K562 (cell line): ENCODE data around the gene TMEM150C. TPM values are rescaled to one million over a fixed set of nuclear protein-coding genes. Genes with fewer than 3 reads are reported as not detected.

Source experiments
- ATAC-seq: fragments of 200-7000 bp; cut with Tn5 transposase; 3 replicates; pipeline ENCODE4 v1.9.1; 2020; ENCODE audit warnings: moderate library complexity
- BruUV-seq: library from RNA; stranded (reverse); fragments of 400-500 nt; replicated peaks from 2 replicates; lab custom pipeline; 2021; lab: Mats Ljungman, UMichigan
- CTCF ChIA-PET: fragments of 300-600 bp; formaldehyde crosslinking; extraction: SDS; loops from one replicate; lab custom pipeline; 2021; ENCODE audit warnings: low intra/inter-chr PET ratio; lab: Yijun Ruan, JAX
- POLR2A ChIA-PET: fragments of 300-600, 350-650 bp; sonication (Branson Sonifier 250); formaldehyde crosslinking; extraction: SDS; loops from one replicate; lab custom pipeline; 2021; ENCODE audit warnings: antibody characterized with exemption, inconsistent platforms; lab: Yijun Ruan, JAX
- DNase-seq, 4 experiments: peaks; one replicate each; pipeline versions ENCODE4 v3.0.0 to v3.0.0-alpha.2; 2011 to 2018; ENCODE audit warnings: low spot score in 3 of 4, mixed read lengths in 3 of 4; ENCODE audit errors: extremely low read depth in 1 of 4
- FAIRE-seq: peaks from 2 replicates; lab custom pipeline; 2011; peaks lifted over from hg19 to GRCh38; lab: Jason Lieb, UNC
- H2AFZ ChIP-seq: 2 replicates; pipeline ENCODE4 v1.6.0; 2011; ENCODE audit warnings: low read depth, low read length, control low read depth, inconsistent platforms
- H3K27ac ChIP-seq: fragments of 200-600 bp; 3 replicates; pipeline ENCODE4 v1.8.0; 2011; ENCODE audit warnings: low read depth, mild to moderate bottlenecking, control low read depth, inconsistent platforms, low read length, moderate library complexity, mixed read lengths; ENCODE audit errors: extremely low read depth
- H3K27me3 ChIP-seq, 2 experiments: fragments of 300-600 bp in 1 of 2; 2 replicates in 1 of 2; 3 replicates in 1 of 2; pipeline versions ENCODE4 v1.6.0 to v1.8.0; 2011; ENCODE audit warnings: inconsistent platforms in 2 of 2, low read length in 2 of 2, mild to moderate bottlenecking in 1 of 2, mixed read lengths in 1 of 2, moderate library complexity in 1 of 2; ENCODE audit not compliant: control insufficient read depth in 2 of 2, insufficient read depth in 2 of 2
- H3K36me3 ChIP-seq: fragments of 300-600 bp; 3 replicates; pipeline ENCODE4 v1.8.0; 2011; ENCODE audit warnings: mild to moderate bottlenecking, low read length, inconsistent platforms; ENCODE audit not compliant: control insufficient read depth, insufficient read depth
- H3K4me1 ChIP-seq, 2 experiments: fragments of 200-600 bp in 1 of 2; replicated peaks in 1 of 2; 2 replicates in 1 of 2; 3 replicates in 1 of 2; pipeline versions ENCODE4 v1.5.1 to v1.8.0; 2011; ENCODE audit warnings: inconsistent platforms in 2 of 2, low read length in 2 of 2, mild to moderate bottlenecking in 1 of 2, mixed read lengths in 1 of 2, moderate library complexity in 1 of 2; ENCODE audit not compliant: control insufficient read depth in 2 of 2, insufficient read depth in 2 of 2
- H3K4me2 ChIP-seq: 2 replicates; pipeline ENCODE4 v1.6.1; 2011; ENCODE audit warnings: low read length, control low read depth, inconsistent platforms, mixed read lengths; ENCODE audit not compliant: insufficient read depth
- H3K4me3 ChIP-seq: fragments of 200-600 bp; sonication (generic), shearing (Covaris generic); 2 replicates; pipeline ENCODE4 v1.5.1; 2016; ENCODE audit warnings: control low read depth, inconsistent platforms
- H3K79me2 ChIP-seq: fragments of 200-600 bp; 3 replicates; pipeline ENCODE4 v1.8.0; 2011; ENCODE audit warnings: low read length, inconsistent platforms; ENCODE audit not compliant: control insufficient read depth, insufficient read depth
- H3K9ac ChIP-seq, 2 experiments: 2 replicates each; pipeline versions ENCODE4 v1.6.0 to v1.6.1; 2011; ENCODE audit warnings: low read depth in 2 of 2, low read length in 2 of 2, control low read depth in 1 of 2, inconsistent platforms in 1 of 2, mild to moderate bottlenecking in 1 of 2, mixed read lengths in 1 of 2; ENCODE audit not compliant: insufficient read depth in 1 of 2
- H3K9me1 ChIP-seq: one replicate; pipeline ENCODE4 v1.6.0; 2011; ENCODE audit warnings: inconsistent platforms, mild to moderate bottlenecking, low read length, moderate library complexity; ENCODE audit not compliant: control insufficient read depth, insufficient read depth
- H3K9me3 ChIP-seq: replicated peaks from 2 replicates; pipeline ENCODE4 v1.5.1; 2011; ENCODE audit warnings: low read depth, low read length, inconsistent platforms; ENCODE audit not compliant: control insufficient read depth, insufficient read depth
- H4K20me1 ChIP-seq: replicated peaks from 2 replicates; pipeline ENCODE4 v1.6.1; 2011; ENCODE audit warnings: low read length, inconsistent platforms, mixed read lengths; ENCODE audit not compliant: control insufficient read depth, insufficient read depth
- GABPB1 ChIP-seq: sonication (generic); formaldehyde crosslinking; IDR thresholded peaks from 2 replicates; pipeline ENCODE4 v1.8.0; 2022; ENCODE audit warnings: mild to moderate bottlenecking, missing genetic modification reagents
- NCOA4 ChIP-seq: fragments of 450-650 bp; IDR thresholded peaks from 2 replicates; pipeline ENCODE4 v1.6.1; 2018; ENCODE audit warnings: mild to moderate bottlenecking; ENCODE audit not compliant: partially characterized antibody
- NEUROD1 ChIP-seq: fragments of 150-350 bp; IDR thresholded peaks from 2 replicates; pipeline ENCODE4 v1.6.1; 2014; ENCODE audit warnings: borderline replicate concordance, low read length, low read depth; ENCODE audit not compliant: partially characterized antibody
- RBM39 ChIP-seq: fragments of 200-400 bp; formaldehyde crosslinking; optimal IDR thresholded peaks from 2 replicates; pipeline ENCODE3; 2018; ENCODE audit warnings: low read depth, low read length
- TBL1XR1 ChIP-seq, 2 experiments: IDR thresholded peaks; 2 replicates each; pipeline ENCODE4 v1.6.1; 2012; ENCODE audit warnings: improper control_type of control experiment in 2 of 2, low read length in 2 of 2, mild to moderate bottlenecking in 1 of 2
- TEAD1 ChIP-seq, 2 experiments: fragments of 450-650 bp in 1 of 2; sonication (generic) in 1 of 2; formaldehyde crosslinking; IDR thresholded peaks; 2 replicates each; pipeline versions ENCODE4 v1.4.0 to v1.8.0; 2020 to 2022; ENCODE audit warnings: mild to moderate bottlenecking in 2 of 2, missing genetic modification reagents in 1 of 2
- VEZF1 ChIP-seq: fragments of 200-800 bp; sonication (Bioruptor generic); IDR thresholded peaks from 2 replicates; pipeline ENCODE4 v1.6.1; 2017; ENCODE audit warnings: missing genetic modification characterization, missing compliant biosample characterization
- ZNF3 ChIP-seq: fragments of 250-450 bp; sonication (Bioruptor Pico); IDR thresholded peaks from 2 replicates; pipeline ENCODE4 v1.5.0; 2021; ENCODE audit warnings: mild to moderate bottlenecking, moderate library complexity
- WGBS: fragments of 100-300 bp; shearing (Covaris generic); methylation state at CpG from one replicate; pipeline ENCODE4 v1.1.6; 2016; ENCODE audit warnings: low coverage, mixed read lengths; ENCODE audit not compliant: insufficient coverage; ENCODE audit errors: missing lambda C conversion rate; 5-methylcytosine and 5-hydroxymethylcytosine counted together
- in situ Hi-C: fragments of 300-500 bp; cut with MboI; formaldehyde crosslinking; loops from 4 replicates; pipeline ENCODE4 v1.15.0; 2018; ENCODE audit warnings: inconsistent platforms, mixed read lengths
- intact Hi-C: fragments of 100-400 bp; cut with micrococcal nuclease; formaldehyde crosslinking; loops from 2 replicates; pipeline ENCODE4 v1.14.2; 2022
- polyA plus RNA-seq, 8 experiments: library from polyadenylated mRNA; depleted of rRNA in 4 of 8; stranded (reverse) in 5 of 8; unstranded in 3 of 8; fragments of >200 nt; fragmentation: Nextera tagmentation in 2 of 8; fragmentation: Illumina TruSeq in 1 of 8; extraction: Ambion mirVana in 2 of 8; extraction: Trizol in 1 of 8; gene quantifications; 2 replicates each; pipeline versions ENCODE4 v1.2.1 to v1.2.3, GENCODE V29; 2011 to 2014; ENCODE audit warnings: inconsistent platforms in 1 of 8, missing spikeins in 1 of 8
- total RNA-seq, 7 experiments: library from RNA; depleted of rRNA in 6 of 7; stranded (reverse); fragments of >200 nt in 6 of 7; fragmentation: Illumina TruSeq in 2 of 7; extraction: Trizol in 2 of 7; gene quantifications; 2 replicates each; pipeline versions ENCODE4 v1.2.1 to v1.2.3, GENCODE V29; 2011 to 2021; ENCODE audit warnings: low replicate concordance in 1 of 7

TMEM150C gene
- total and polyA plus RNA-seq, 9 of the 15 experiments (the other 6 are each of a cell fraction or from before 2014, with no cell fraction given), result 0.07 TPM; not detected in 8

GRCh38 chr4:82500435-82501153 is 61.2 kb downstream of the TMEM150C start:
- H3K9ac ChIP-seq, result no peak overlapping the region
- H3K27me3 ChIP-seq, result peaks cover 18 to 31% of the 10 kb centered on the region in 2 experiments
- in situ Hi-C loops, result no loop called here
- no peaks in the 10 kb centered on the region for H3K9me1 ChIP-seq
- no TSS peak for BruUV-seq
- no peak overlapping the region for H3K4me2 ChIP-seq
- WGBS, result 0% methylated on average over 5 of the region's 5 CpGs
- no peak for FAIRE-seq
- ATAC-seq, result no peak
- TF ChIP-seq NCOA4, result no peak
- TF ChIP-seq TEAD1 (CRISPR knock-in tag; IDR thresholded peaks at IDR 0.05), result no peak
- TF ChIP-seq TBL1XR1 (IDR thresholded peaks at IDR 0.05; ENCODE audit: low read length in 2 of 2), result no peak
- TF ChIP-seq VEZF1 (CRISPR knock-in tag), result no peak
- TF ChIP-seq RBM39, result no peak
- TF ChIP-seq NEUROD1, result no peak
- TF ChIP-seq GABPB1 (CRISPR knock-in tag), result no peak
- TF ChIP-seq ZNF3 (CRISPR knock-in tag), result no peak
- no peaks in the 10 kb centered on the region for H3K79me2 ChIP-seq
- H3K4me1 ChIP-seq, result no peaks in the 10 kb centered on the region
- no peaks in the 10 kb centered on the region; the same call in 1 of the 2 replicates for H3K9me3 ChIP-seq
- H3K4me3 ChIP-seq, result no peak overlapping the region
- H4K20me1 ChIP-seq, result no peaks in the 10 kb centered on the region
- H3K36me3 ChIP-seq, result no peaks in the 10 kb centered on the region
- ChIA-PET CTCF (no interaction called here), POLR2A (interaction anchor here (1.0 to 1.8 kb wide), 2 partner anchors 11 to 14 kb away, joined by 5 read pairs; no protein-coding TSS in a partner anchor)
- intact Hi-C loops, result no loop called here
- H2AFZ ChIP-seq, result no peak overlapping the region
- no peak for DNase-seq
- H3K27ac ChIP-seq, result no peak overlapping the region
